Astrocyte (in vitro differentiated cells and primary cell): ENCODE data around the gene CAPN9.

ENCODE experiments used
- CTCF ChIP-seq: IDR thresholded peaks from 2 replicates; pipeline ENCODE4 v1.5.1; 2011; ENCODE audit warnings: low read depth, mild to moderate bottlenecking, inconsistent platforms, low read length, moderate library complexity; ENCODE audit not compliant: insufficient read depth
- EZH2 ChIP-seq: IDR thresholded peaks from 2 replicates; pipeline ENCODE4 v1.6.1; 2012; ENCODE audit warnings: mild to moderate bottlenecking, low read length, inconsistent platforms; ENCODE audit not compliant: insufficient read depth

GRCh38 chr1:230818901-230819300, 71.7 kb downstream of the CAPN9 start:
- TF ChIP-seq CTCF = no peak
- no peak for TF ChIP-seq EZH2
